ENCODE results near the gene ANKRD28. TPM values are rescaled to one million over a fixed set of nuclear protein-coding genes. Genes with fewer than 3 reads are reported as not detected.

ANKRD28 gene
- total RNA-seq, 1 donor from 2014 or later = 104 TPM

DNA sequence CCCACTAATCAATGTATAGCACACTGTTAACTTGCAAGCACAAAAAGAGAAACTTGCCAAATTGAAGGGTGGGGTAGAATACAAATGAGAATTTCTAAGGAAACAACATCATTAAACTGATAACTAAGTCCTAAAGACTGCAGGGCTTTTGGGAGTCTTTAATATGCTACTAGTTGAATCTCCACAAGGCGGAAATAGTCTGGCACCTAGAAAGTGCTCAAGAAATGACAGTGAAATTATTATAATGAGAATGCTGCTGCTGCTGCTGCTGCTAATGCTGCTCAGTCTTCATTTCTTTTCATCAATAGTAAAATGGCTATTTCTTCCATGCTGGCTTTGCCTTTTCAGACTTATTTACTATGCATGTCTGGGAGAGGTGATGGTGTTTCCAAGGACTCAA lies 104.4 kb downstream of the ANKRD28 start:
- peaks cover 41% of the 10 kb centered on the region for H3K36me3 Mint-ChIP-seq (ENCODE audit: low read depth)
- no peak for DNase-seq (ENCODE audit: low spot score)

DNA sequence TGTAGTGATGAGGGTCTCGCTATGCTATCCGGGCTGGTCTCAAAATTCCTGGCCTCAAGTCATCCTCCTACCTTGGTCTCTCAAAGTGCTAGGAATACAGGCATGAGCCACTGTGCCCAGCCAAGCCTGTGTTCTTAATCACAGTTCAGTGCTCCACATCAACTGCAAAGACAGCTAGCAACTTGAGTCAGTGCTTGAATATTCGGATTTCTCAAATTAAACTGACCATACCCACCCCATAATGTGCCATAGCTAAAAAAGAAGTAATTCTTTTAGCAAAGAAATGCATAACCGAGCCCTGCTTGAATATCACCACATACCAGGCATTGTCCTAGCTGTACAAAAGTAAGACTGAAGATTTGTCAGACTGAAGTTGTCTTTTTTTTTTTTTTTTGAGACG lies 107.0 kb downstream of the ANKRD28 start:
- Mint-ChIP-seq H3K4me3 (ENCODE audit: unreplicated experiment) (no peak overlapping the region), H3K27ac (ENCODE audit: unreplicated experiment) (no peak overlapping the region), H3K36me3 (ENCODE audit: low read depth) (peaks cover 34% of the 10 kb centered on the region), H3K9me3 (ENCODE audit: low read depth) (no peaks in the 10 kb centered on the region), H3K4me1 (ENCODE audit: low read depth) (peaks cover 25% of the 10 kb centered on the region), H3K27me3 (ENCODE audit: low read depth) (no peaks in the 10 kb centered on the region)
- TF ChIP-seq, protein P1, sequence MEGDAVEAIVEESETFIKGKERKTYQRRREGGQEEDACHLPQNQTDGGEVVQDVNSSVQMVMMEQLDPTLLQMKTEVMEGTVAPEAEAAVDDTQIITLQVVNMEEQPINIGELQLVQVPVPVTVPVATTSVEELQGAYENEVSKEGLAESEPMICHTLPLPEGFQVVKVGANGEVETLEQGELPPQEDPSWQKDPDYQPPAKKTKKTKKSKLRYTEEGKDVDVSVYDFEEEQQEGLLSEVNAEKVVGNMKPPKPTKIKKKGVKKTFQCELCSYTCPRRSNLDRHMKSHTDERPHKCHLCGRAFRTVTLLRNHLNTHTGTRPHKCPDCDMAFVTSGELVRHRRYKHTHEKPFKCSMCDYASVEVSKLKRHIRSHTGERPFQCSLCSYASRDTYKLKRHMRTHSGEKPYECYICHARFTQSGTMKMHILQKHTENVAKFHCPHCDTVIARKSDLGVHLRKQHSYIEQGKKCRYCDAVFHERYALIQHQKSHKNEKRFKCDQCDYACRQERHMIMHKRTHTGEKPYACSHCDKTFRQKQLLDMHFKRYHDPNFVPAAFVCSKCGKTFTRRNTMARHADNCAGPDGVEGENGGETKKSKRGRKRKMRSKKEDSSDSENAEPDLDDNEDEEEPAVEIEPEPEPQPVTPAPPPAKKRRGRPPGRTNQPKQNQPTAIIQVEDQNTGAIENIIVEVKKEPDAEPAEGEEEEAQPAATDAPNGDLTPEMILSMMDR (IDR thresholded peaks at IDR 0.05) = no peak
- DNase-seq (ENCODE audit: low spot score) = no peak

More for the DNA sequence above, 104.4 kb downstream of the ANKRD28 start:
- Mint-ChIP-seq H3K27ac (ENCODE audit: unreplicated experiment) (no peak overlapping the region), H3K4me3 (ENCODE audit: unreplicated experiment) (no peak overlapping the region), H3K27me3 (ENCODE audit: low read depth) (no peaks in the 10 kb centered on the region), H3K4me1 (ENCODE audit: low read depth) (peaks cover 25% of the 10 kb centered on the region), H3K9me3 (ENCODE audit: low read depth) (no peaks in the 10 kb centered on the region)
- TF ChIP-seq, protein P1 (IDR thresholded peaks at IDR 0.05) = peak; percentile 74

DNA sequence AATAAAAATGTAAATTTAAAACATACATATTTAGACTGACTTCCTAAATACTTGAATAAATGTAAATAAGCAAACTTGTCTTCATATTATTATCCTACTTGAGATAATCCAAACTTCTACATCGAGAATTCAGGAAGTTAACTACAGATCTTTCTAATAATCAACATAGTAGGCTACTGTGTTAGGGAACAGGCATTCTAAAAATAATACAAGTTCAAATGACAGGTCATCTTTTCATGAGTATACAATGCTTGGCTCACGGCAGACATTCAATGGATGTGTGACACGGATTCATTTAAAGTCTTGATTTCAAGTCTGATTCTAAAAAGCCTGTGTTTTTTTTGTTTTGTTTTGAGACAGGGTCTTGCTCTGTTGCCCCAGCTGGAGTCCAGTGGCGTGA lies 107.5 kb downstream of the ANKRD28 start:
- TF ChIP-seq, protein P1 (IDR thresholded peaks at IDR 0.05) = no peak

DNA sequence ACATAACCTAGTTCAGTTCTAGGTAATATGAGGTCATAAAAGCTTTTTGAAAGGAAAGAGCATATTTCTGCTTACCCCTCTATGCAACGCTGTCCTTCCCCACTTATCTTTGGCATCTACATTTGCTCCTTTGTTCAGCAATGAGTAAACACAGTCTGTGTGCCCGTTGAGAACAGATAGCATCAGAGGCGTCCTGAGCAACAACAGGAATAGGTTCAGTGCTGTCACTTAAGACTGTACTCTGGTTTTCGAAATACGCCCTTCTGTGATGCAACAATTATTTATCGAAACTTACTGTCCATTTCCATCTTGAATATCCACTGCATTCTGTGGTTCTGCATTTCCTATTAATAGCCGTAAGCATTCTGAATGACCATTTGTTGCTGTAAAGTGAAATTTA lies 111.9 kb downstream of the ANKRD28 start:
- H3K27me3 Mint-ChIP-seq (ENCODE audit: low read depth) = no peaks in the 10 kb centered on the region
- H3K36me3 Mint-ChIP-seq (ENCODE audit: low read depth) = peaks cover 25% of the 10 kb centered on the region
- H3K4me3 Mint-ChIP-seq (ENCODE audit: unreplicated experiment) = no peak overlapping the region
- no peak overlapping the region for H3K27ac Mint-ChIP-seq (ENCODE audit: unreplicated experiment)
- TF ChIP-seq, protein P1 (IDR thresholded peaks at IDR 0.05) = no peak
- no peaks in the 10 kb centered on the region for H3K9me3 Mint-ChIP-seq (ENCODE audit: low read depth)
- H3K4me1 Mint-ChIP-seq (ENCODE audit: low read depth) = peaks cover 31% of the 10 kb centered on the region
- DNase-seq (ENCODE audit: low spot score) = no peak

More for the DNA sequence above, 107.5 kb downstream of the ANKRD28 start:
- Mint-ChIP-seq H3K9me3 (ENCODE audit: low read depth) (no peaks in the 10 kb centered on the region), H3K36me3 (ENCODE audit: low read depth) (peaks cover 33% of the 10 kb centered on the region), H3K27ac (ENCODE audit: unreplicated experiment) (no peak overlapping the region), H3K4me1 (ENCODE audit: low read depth) (peaks cover 20% of the 10 kb centered on the region), H3K4me3 (ENCODE audit: unreplicated experiment) (no peak overlapping the region), H3K27me3 (ENCODE audit: low read depth) (no peaks in the 10 kb centered on the region)
- DNase-seq (ENCODE audit: low spot score) = no peak

DNA sequence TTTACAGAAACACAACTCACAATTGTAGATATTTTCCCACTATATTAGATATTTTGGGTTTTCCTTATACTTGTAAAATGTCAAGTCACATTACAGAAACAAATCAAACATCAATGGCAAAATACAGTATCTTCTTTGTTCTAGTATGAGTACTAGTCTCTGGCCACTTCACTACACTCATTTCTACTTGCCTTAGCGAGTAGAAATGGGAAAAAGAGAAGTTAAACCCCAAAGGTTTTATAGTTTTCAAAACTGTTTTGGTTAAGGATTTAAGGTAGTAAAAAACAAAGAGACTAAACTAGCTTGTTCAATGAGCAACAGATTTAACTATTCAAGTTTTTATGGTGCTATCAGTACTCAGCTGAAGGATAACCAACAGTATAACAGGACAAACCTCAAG lies 114.5 kb downstream of the ANKRD28 start:
- TF ChIP-seq, protein P1 (IDR thresholded peaks at IDR 0.05) = no peak
- no peaks in the 10 kb centered on the region for H3K9me3 Mint-ChIP-seq (ENCODE audit: low read depth)
- peaks cover 27% of the 10 kb centered on the region for H3K4me1 Mint-ChIP-seq (ENCODE audit: low read depth)
- peak overlapping the region; percentile 72 for H3K27ac Mint-ChIP-seq (ENCODE audit: unreplicated experiment)
- H3K27me3 Mint-ChIP-seq (ENCODE audit: low read depth) = no peaks in the 10 kb centered on the region
- H3K36me3 Mint-ChIP-seq (ENCODE audit: low read depth) = peaks cover 21% of the 10 kb centered on the region
- H3K4me3 Mint-ChIP-seq (ENCODE audit: unreplicated experiment) = no peak overlapping the region
- DNase-seq (ENCODE audit: low spot score) = no peak
